RWPE1 (cell line): ENCODE measurements around the gene GPR137.

ENCODE experiments used
- CTCF ChIA-PET: fragments of 350-600 bp; sonication (Branson Sonifier 250); formaldehyde crosslinking; extraction: SDS; loops from one replicate; lab custom pipeline; 2021; lab: Yijun Ruan, JAX
- POLR2A ChIA-PET: fragments of 400-600 bp; formaldehyde crosslinking; extraction: SDS; loops from one replicate; lab custom pipeline; 2020; ENCODE audit warnings: antibody characterized with exemption; ENCODE audit not compliant: low non-redundant PET; lab: Yijun Ruan, JAX
- DNase-seq: peaks from one replicate; pipeline ENCODE4 v3.0.0; 2012; ENCODE audit warnings: low spot score
- H3K27ac ChIP-seq: fragments of 450-650 bp; 2 replicates; pipeline ENCODE4 v1.5.1; 2017
- TF ChIP-seq, protein P1 (sequence below): fragments of 450-650 bp; conservative IDR thresholded peaks from 2 replicates; pipeline ENCODE4 v1.5.1; 2017; ENCODE audit warnings: low read depth, mild to moderate bottlenecking

The GPR137 gene

DNA sequence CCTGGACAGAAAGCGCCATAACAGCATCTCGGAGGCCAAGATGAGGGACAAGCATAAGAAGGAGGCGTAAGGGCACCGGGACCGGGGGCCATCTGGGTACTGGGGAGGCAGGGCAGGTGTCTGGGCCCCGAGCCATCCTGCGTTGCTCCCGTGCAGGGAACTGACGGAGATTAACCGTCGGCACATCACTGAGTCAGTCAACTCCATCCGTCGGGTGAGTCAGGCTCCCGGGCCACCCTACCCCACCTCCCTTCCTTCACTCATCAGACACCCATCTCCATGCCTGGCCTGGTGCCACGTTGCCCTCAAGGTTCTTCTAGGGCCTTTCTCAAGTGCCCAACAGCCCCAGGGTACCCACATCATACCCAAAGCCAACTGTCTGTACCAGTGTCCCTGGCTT lies 19.3 kb upstream of the GPR137 start:
- TF ChIP-seq, protein P1, sequence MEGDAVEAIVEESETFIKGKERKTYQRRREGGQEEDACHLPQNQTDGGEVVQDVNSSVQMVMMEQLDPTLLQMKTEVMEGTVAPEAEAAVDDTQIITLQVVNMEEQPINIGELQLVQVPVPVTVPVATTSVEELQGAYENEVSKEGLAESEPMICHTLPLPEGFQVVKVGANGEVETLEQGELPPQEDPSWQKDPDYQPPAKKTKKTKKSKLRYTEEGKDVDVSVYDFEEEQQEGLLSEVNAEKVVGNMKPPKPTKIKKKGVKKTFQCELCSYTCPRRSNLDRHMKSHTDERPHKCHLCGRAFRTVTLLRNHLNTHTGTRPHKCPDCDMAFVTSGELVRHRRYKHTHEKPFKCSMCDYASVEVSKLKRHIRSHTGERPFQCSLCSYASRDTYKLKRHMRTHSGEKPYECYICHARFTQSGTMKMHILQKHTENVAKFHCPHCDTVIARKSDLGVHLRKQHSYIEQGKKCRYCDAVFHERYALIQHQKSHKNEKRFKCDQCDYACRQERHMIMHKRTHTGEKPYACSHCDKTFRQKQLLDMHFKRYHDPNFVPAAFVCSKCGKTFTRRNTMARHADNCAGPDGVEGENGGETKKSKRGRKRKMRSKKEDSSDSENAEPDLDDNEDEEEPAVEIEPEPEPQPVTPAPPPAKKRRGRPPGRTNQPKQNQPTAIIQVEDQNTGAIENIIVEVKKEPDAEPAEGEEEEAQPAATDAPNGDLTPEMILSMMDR: no peak
- DNase-seq: peak; percentile 45
- CTCF ChIA-PET: interaction anchor here (0.9 to 1.0 kb wide), 2 partner anchors 16 to 62 kb away, joined by 3 to 5 read pairs; no protein-coding TSS in a partner anchor
- POLR2A ChIA-PET: no interaction called here
- peak overlapping the region; percentile 99 for H3K27ac ChIP-seq

DNA sequence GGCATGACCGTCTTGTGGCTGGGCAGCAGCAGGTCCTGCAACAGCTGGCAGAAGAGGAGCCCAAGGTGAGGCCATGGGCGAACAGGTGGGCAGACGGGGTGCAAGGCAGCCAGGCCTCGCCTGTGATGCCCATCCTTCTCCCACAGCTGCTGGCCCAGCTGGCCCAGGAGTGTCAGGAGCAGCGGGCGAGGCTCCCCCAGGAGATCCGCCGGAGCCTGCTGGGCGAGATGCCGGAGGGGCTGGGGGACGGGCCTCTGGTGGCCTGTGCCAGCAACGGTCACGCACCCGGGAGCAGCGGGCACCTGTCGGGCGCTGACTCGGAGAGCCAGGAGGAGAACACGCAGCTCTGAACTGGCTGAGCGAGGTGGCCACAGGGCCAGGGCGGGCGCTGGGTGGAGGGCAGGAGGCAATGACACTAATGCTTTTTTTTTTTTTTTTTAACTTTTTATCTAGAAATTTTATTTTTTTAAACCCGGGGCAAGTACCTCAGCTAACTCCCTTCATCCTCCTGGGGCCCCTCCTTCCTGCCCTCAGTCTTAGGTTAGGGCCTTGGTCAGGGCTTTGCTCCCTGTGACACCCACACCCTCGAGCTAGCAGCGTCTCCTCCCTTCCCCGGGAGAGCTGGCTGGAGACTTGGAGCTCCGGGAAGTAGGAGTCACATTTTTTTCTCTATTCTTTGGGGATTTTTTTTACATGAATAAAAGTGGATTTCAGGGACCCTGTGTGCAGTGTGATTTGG lies 18.3 kb upstream of the GPR137 start:
- CTCF ChIA-PET: interaction anchor here (1.0 to 3.6 kb wide), 5 partner anchors 9 to 63 kb away, joined by 3 to 18 read pairs (median 5); partner anchors contain the start of genes CATSPERZ and PLCB3
- no peak for DNase-seq
- H3K27ac ChIP-seq: peak overlapping the region; percentile 99
- POLR2A ChIA-PET: interaction anchor here (0.7 to 1.6 kb wide), 3 partner anchors 10 to 23 kb away, joined by 4 to 7 read pairs (median 6); no protein-coding TSS in a partner anchor
- TF ChIP-seq, protein P1: no peak

DNA sequence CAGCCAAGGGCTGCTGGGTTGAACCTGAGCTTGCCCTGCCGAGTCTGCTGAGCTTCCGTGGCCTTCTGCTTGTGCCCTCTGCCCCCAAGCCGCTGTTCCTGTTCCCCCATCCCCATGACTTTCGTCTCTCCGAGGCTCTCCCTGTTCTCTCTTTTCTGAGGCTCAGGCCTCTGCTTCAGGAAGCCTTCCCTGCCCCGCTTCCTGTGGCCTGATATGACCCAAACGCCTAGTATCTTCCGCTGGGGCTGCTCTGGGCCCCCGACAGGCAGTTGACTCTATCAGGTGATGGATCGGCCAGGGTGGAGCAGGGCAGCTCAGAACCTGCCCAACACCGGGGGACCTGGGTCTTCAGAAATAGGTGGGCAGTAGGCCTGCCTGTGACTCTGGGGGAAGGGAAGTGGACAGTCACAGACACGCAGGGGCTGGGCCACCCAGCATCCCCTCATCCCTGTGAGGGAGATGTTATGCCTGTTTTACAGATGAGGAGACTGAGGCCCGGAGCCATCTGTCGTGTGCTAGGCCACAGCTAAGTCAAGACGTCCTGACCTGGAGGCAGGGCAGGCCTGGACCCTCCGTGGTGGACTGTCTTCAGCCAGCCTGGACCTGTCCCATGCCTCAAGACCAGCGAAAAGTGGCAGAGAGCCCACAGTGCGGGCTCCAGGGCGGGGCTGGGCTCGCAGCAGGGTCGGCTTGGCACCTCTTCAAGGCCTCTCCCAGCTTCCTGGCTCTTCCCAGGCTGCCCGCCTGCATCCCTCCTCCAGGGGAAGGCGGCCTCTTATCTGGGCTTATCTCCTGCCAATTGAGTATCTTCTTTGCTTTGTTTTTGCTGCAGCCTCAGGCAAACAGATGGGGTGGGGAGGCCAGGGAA lies 17.4 kb upstream of the GPR137 start:
- H3K27ac ChIP-seq: peak overlapping the region; percentile 99
- TF ChIP-seq, protein P1: no peak
- ChIA-PET POLR2A (interaction anchor here (0.6 to 1.6 kb wide), 7 partner anchors 9 to 43 kb away, joined by 3 to 7 read pairs (median 4); no protein-coding TSS in a partner anchor), CTCF (interaction anchor here (0.6 to 3.6 kb wide), 8 partner anchors 9 to 1388 kb away, joined by 3 to 18 read pairs (median 4); partner anchors contain the start of genes CATSPERZ, PLCB3 and SLC3A2)
- no peak for DNase-seq

DNA sequence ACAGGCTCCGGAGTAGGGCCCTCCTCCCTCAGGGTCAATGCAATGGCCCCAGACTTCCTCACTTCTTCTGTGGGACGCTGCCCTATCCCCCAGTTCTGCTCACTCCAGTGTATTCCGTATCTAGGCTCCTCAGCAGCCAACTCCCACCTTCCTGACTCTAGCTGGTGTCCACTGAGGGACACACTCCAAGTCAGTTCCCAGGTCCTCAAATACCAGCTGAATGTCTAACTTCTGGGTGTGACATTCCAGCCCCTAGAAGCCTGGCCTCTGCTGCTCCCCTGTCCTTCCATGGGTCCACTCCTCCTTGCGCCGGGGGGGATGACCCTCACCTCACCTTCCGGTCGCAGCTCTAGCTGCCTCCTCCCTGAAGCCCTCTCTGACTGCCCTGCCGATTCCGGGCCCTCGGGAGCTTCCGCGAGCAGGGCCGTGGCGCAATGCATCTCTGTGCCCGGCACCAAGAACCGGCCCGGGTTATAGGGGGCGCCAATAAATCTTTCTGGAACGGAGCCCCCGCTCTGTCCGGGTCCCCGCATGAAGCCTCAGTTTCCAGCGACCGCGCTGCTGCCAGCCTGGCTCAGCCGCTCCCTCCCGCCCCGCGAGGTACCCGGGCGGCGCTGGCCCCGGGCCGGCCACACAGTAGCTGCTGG lies 16.6 kb upstream of the GPR137 start:
- no peak for DNase-seq
- peak overlapping the region; percentile 99 for H3K27ac ChIP-seq
- ChIA-PET CTCF (interaction anchor here (0.6 to 3.6 kb wide), 5 partner anchors 10 to 257 kb away, joined by 3 to 18 read pairs (median 3); partner anchors contain the start of genes CATSPERZ and PLCB3), POLR2A (interaction anchor here (0.6 to 1.6 kb wide), 5 partner anchors 16 to 43 kb away, joined by 3 to 7 read pairs (median 4); no protein-coding TSS in a partner anchor)
- TF ChIP-seq, protein P1: no peak

DNA sequence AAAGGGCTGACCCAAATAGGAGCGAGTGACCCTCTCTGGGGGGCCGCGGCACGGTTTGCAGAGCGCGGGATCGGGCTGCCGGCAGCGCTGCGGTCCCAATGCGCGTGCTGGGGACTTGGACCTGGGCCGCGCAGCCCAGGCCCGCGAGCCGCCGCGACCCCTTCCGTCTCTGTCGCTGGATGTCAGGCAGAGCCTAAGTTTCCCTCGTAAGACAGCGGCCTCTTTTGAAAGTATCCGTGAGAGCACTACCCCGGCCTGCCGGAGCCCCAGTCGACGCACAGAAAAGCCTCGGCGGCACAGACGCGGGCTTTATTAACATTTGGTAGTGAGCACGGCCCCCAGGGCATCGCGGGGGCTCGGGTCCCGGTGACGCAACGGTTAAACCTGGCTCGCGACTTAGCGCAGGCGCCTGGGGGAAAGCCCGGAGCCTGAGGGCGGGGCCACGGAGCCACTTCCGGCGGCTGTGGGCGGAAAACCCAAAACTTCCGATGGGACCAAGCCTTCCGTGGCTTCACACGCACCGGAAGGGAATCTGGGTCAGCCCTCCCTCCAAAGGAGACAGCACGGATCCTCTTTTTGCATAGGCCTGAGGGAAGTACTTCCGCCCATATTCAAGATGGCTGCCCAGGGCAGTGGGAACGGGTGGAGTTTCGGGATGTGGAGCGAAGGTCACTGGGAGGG lies 16.0 kb upstream of the GPR137 start:
- ChIA-PET CTCF (interaction anchor here (0.6 to 3.6 kb wide), 4 partner anchors 12 to 35 kb away, joined by 4 to 18 read pairs (median 6); partner anchors contain the start of genes CATSPERZ and PLCB3), POLR2A (interaction anchor here (0.6 to 1.4 kb wide), 2 partner anchors 17 to 24 kb away, joined by 4 to 7 read pairs; no protein-coding TSS in a partner anchor)
- TF ChIP-seq, protein P1: no peak

More for the DNA sequence above, 16.0 kb upstream of the GPR137 start:
- peak overlapping the region; percentile 99 for H3K27ac ChIP-seq
- peak; percentile 91 for DNase-seq
